GM23338 (cell line): Measurements from ENCODE around the gene HNRNPF. TPM values are rescaled to one million over a fixed set of nuclear protein-coding genes. Genes with fewer than 3 reads are reported as not detected.
"Not testable (repeated sequence)": the region's sequence is repeated elsewhere in the genome, so short reads cannot be mapped to it uniquely, and the experiment has no call there.

Experiments used
- ATAC-seq: fragments of 200-7000 bp; cut with Tn5 transposase; 3 replicates; pipeline ENCODE4 v1.9.1; 2020
- DNase-seq: peaks from one replicate; pipeline ENCODE4 v3.0.0-alpha.2; 2015; ENCODE audit warnings: low spot score
- H2AFZ ChIP-seq: fragments of 200-600 bp; sonication (generic); 2 replicates; pipeline ENCODE4 v1.8.0; 2016; ENCODE audit warnings: antibody characterized with exemption, mild to moderate bottlenecking, moderate library complexity
- H3F3A ChIP-seq: fragments of 200-600 bp; sonication (generic); replicated peaks from 2 replicates; pipeline ENCODE4 v1.8.0; 2017; ENCODE audit warnings: antibody characterized with exemption, mixed run types, low read depth
- H3K27ac ChIP-seq: fragments of 200-600 bp; sonication (generic); 2 replicates; pipeline ENCODE4 v1.6.1; 2016; ENCODE audit warnings: low read depth
- H3K27me3 ChIP-seq: fragments of 200-600 bp; sonication (generic); 2 replicates; pipeline ENCODE4 v1.8.0; 2016; ENCODE audit warnings: mild to moderate bottlenecking, mixed run types, moderate library complexity; ENCODE audit not compliant: insufficient read depth
- H3K36me3 ChIP-seq: fragments of 200-600 bp; sonication (generic); 2 replicates; pipeline ENCODE4 v1.8.0; 2016; ENCODE audit warnings: mild to moderate bottlenecking; ENCODE audit not compliant: insufficient read depth
- H3K4me1 ChIP-seq: fragments of 200-600 bp; sonication (generic); 2 replicates; pipeline ENCODE4 v1.8.0; 2016; ENCODE audit warnings: mild to moderate bottlenecking, moderate library complexity; ENCODE audit not compliant: insufficient read depth
- H3K4me2 ChIP-seq: fragments of 200-600 bp; sonication (generic); 2 replicates; pipeline ENCODE4 v1.7.1; 2017; ENCODE audit warnings: mixed run types
- H3K4me3 ChIP-seq: fragments of 200-600 bp; sonication (generic); 2 replicates; pipeline ENCODE4 v1.6.1; 2016; ENCODE audit warnings: mixed run types
- H3K79me2 ChIP-seq: fragments of 200-600 bp; sonication (generic); replicated peaks from 2 replicates; pipeline ENCODE4 v1.8.0; 2017; ENCODE audit warnings: mild to moderate bottlenecking; ENCODE audit not compliant: insufficient read depth
- H3K9me2 ChIP-seq: fragments of 200-600 bp; sonication (generic); 2 replicates; pipeline ENCODE4 v1.8.0; 2017; ENCODE audit not compliant: insufficient read depth
- H4K20me1 ChIP-seq: fragments of 200-600 bp; sonication (generic); replicated peaks from 2 replicates; pipeline ENCODE4 v1.8.0; 2017; ENCODE audit warnings: mild to moderate bottlenecking; ENCODE audit not compliant: insufficient read depth
- H3K27ac Mint-ChIP-seq: 2 replicates; pipeline ENCODE4 v1.8.0; 2020; ENCODE audit warnings: inconsistent platforms, mild to moderate bottlenecking, moderate library complexity, mixed read lengths
- H3K27me3 Mint-ChIP-seq: 3 replicates; pipeline ENCODE4 v1.8.0; 2022; ENCODE audit warnings: low read depth, mild to moderate bottlenecking, moderate library complexity, mixed read lengths, inconsistent platforms; ENCODE audit not compliant: insufficient read depth, poor library complexity
- H3K36me3 Mint-ChIP-seq: 3 replicates; pipeline ENCODE4 v1.8.0; 2021; ENCODE audit warnings: low read depth, mild to moderate bottlenecking, inconsistent platforms, moderate library complexity, mixed read lengths
- H3K4me1 Mint-ChIP-seq: 3 replicates; pipeline ENCODE4 v1.8.0; 2020; ENCODE audit warnings: mild to moderate bottlenecking, inconsistent platforms, mixed read lengths
- H3K4me3 Mint-ChIP-seq: 3 replicates; pipeline ENCODE4 v1.8.0; 2021; ENCODE audit warnings: moderate library complexity, mild to moderate bottlenecking, inconsistent platforms, mixed read lengths
- H3K9me3 Mint-ChIP-seq: 3 replicates; pipeline ENCODE4 v1.8.0; 2020; ENCODE audit warnings: moderate library complexity, mild to moderate bottlenecking, inconsistent platforms, mixed read lengths
- CTCF ChIP-seq, 2 experiments: fragments of 200-600 bp in 1 of 2; sonication (generic) in 1 of 2; conservative IDR thresholded peaks; 2 replicates each; pipeline versions ENCODE4 v1.5.1 to v1.6.1; 2016 to 2017; ENCODE audit warnings: antibody characterized with exemption in 2 of 2, low read depth in 2 of 2, mild to moderate bottlenecking in 2 of 2, moderate library complexity in 1 of 2
- EZH2phosphoT487 ChIP-seq: fragments of 200-600 bp; sonication (generic); IDR thresholded peaks from one replicate; pipeline ENCODE4 v1.8.1; 2018; ENCODE audit warnings: antibody characterized with exemption; ENCODE audit not compliant: unreplicated experiment
- JUNB ChIP-seq: IDR thresholded peaks from one replicate; pipeline ENCODE4 v1.6.1; 2016; ENCODE audit warnings: antibody characterized with exemption; ENCODE audit not compliant: unreplicated experiment
- NANOG ChIP-seq: IDR thresholded peaks from 2 replicates; pipeline ENCODE4 v1.6.1; 2016; ENCODE audit warnings: antibody characterized with exemption, borderline replicate concordance
- ZNF114 ChIP-seq: fragments of 250-450 bp; sonication (Bioruptor Pico); IDR thresholded peaks from 2 replicates; pipeline ENCODE4 v1.5.0; 2020; ENCODE audit warnings: mild to moderate bottlenecking, moderate library complexity
- ZNF331 ChIP-seq: fragments of 250-450 bp; sonication (Bioruptor Pico); IDR thresholded peaks from 2 replicates; pipeline ENCODE4 v1.5.0; 2020; ENCODE audit warnings: low read depth, mild to moderate bottlenecking, moderate library complexity
- ZNF462 ChIP-seq: fragments of 250-450 bp; sonication (Bioruptor Pico); IDR thresholded peaks from 2 replicates; pipeline ENCODE4 v1.5.0; 2020; ENCODE audit warnings: mild to moderate bottlenecking, moderate library complexity
- polyA plus RNA-seq: library from polyadenylated mRNA; unstranded; fragments of >200 nt; fragmentation: Nextera tagmentation; extraction: Ambion mirVana; gene quantifications from 2 replicates; pipeline ENCODE4 v1.2.1, GENCODE V29; 2016
- total RNA-seq: library from RNA; depleted of rRNA; stranded (reverse); fragments of >200 nt; shearing (Covaris generic); gene quantifications from 2 replicates; pipeline ENCODE4 v1.2.3, GENCODE V29; 2014

The HNRNPF gene
- total and polyA plus RNA-seq, 2 experiments from 2014 or later: 210 to 378 TPM

- H3K36me3 Mint-ChIP-seq: peaks cover 10% of the 10 kb centered on the region
- H4K20me1 ChIP-seq, H3K27ac ChIP-seq, H3K4me1 ChIP-seq, H3K4me1 Mint-ChIP-seq, H3K36me3 ChIP-seq, H3K27me3 ChIP-seq, ATAC-seq, H3K27ac Mint-ChIP-seq, H3K4me3 ChIP-seq, H3K4me3 Mint-ChIP-seq, DNase-seq, H3K4me2 ChIP-seq, H2AFZ ChIP-seq, H3F3A ChIP-seq, H3K27me3 Mint-ChIP-seq, H3K9me2 ChIP-seq, H3K79me2 ChIP-seq: not testable (repeated sequence)
- peaks cover 16% of the 10 kb centered on the region for H3K9me3 Mint-ChIP-seq
Observed at GRCh38 chr10:43426476-43426875, 17.5 kb upstream of the HNRNPF start.

GRCh38 chr10:43424416-43424815, 15.4 kb upstream of the HNRNPF start:
- no peak overlapping the region for H3K4me3 ChIP-seq
- Mint-ChIP-seq H3K27me3 (peaks cover 10% of the 10 kb centered on the region), H3K4me1 (peaks cover 8% of the 10 kb centered on the region; the same call in 2 of the 3 replicates), H3K36me3 (peaks cover 14% of the 10 kb centered on the region), H3K4me3 (no peak overlapping the region), H3K9me3 (peaks cover 22% of the 10 kb centered on the region), H3K27ac (no peak overlapping the region)
- H3F3A ChIP-seq: peaks cover 16% of the 10 kb centered on the region
- H3K27me3 ChIP-seq: peaks cover 10% of the 10 kb centered on the region; the same call in 1 of the 2 replicates
- H3K4me2 ChIP-seq: no peak overlapping the region
- no peak overlapping the region for H3K27ac ChIP-seq
- DNase-seq (no peak), ATAC-seq (no peak)
- H4K20me1 ChIP-seq: no peaks in the 10 kb centered on the region
- no peaks in the 10 kb centered on the region for H3K9me2 ChIP-seq
- TF ChIP-seq NANOG (no peak), CTCF (conservative IDR thresholded peaks at IDR 0.05; ENCODE audit: low read depth in 2 of 2) (no peak), JUNB (no peak), ZNF331 (CRISPR knock-in tag) (no peak), ZNF462 (CRISPR knock-in tag) (no peak), ZNF114 (CRISPR knock-in tag) (no peak), EZH2phosphoT487 (no peak)
- no peak overlapping the region for H2AFZ ChIP-seq
- no peaks in the 10 kb centered on the region for H3K79me2 ChIP-seq
- no peaks in the 10 kb centered on the region for H3K36me3 ChIP-seq
- no peaks in the 10 kb centered on the region for H3K4me1 ChIP-seq

- not testable (repeated sequence) for H3K27me3 ChIP-seq, H3K27me3 Mint-ChIP-seq, H3K4me1 Mint-ChIP-seq, DNase-seq, H4K20me1 ChIP-seq, H3K4me1 ChIP-seq, H3K27ac ChIP-seq, H3K36me3 ChIP-seq, H2AFZ ChIP-seq, H3K79me2 ChIP-seq, ATAC-seq, H3K27ac Mint-ChIP-seq, H3K4me3 Mint-ChIP-seq, H3K4me3 ChIP-seq, H3K4me2 ChIP-seq, H3K9me2 ChIP-seq
- H3K9me3 Mint-ChIP-seq: peaks cover 22% of the 10 kb centered on the region
- H3K36me3 Mint-ChIP-seq: peaks cover 14% of the 10 kb centered on the region
- H3F3A ChIP-seq: peaks cover 16% of the 10 kb centered on the region
Observed at GRCh38 chr10:43421944-43422343, 13.0 kb upstream of the HNRNPF start.
